ENCODE data around the gene MNAT1.

MNAT1 gene

DNA sequence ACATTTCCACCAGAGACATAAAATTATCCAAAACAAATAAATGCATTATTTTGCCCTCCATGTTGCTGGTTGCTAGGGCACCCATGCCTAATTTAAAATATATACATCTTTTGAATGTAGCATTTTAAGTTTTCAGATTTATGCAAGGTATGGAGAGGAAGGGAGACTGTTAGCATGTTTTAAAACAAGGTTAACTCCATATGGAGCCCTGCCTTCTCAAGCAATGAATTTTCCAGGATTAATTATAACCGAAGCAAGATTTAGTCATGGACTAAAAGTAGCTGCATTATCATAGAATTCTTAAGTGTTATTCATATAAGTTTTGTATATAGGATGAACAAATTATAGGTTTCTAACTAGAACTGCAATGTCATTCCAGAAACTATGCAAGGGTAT is 209.1 kb downstream of the MNAT1 start:
- Histone ChIP-seq H3K36me3 (ENCODE audit: control insufficient read depth, insufficient read depth, low read length) (no peaks in the 10 kb centered on the region), H3K4me3 (replicated peaks; ENCODE audit: low read depth, low read length) (no peak overlapping the region), H3K27me3 (replicated peaks; ENCODE audit: control insufficient read depth, insufficient read depth, low read length) (no peaks in the 10 kb centered on the region)
- DNase-seq (ENCODE audit: extremely low read depth, insufficient read length): no peak
- no peak for TF ChIP-seq CTCF (IDR thresholded peaks at IDR 0.05; ENCODE audit: insufficient read depth, low read length, poor library complexity, severe bottlenecking)

DNA sequence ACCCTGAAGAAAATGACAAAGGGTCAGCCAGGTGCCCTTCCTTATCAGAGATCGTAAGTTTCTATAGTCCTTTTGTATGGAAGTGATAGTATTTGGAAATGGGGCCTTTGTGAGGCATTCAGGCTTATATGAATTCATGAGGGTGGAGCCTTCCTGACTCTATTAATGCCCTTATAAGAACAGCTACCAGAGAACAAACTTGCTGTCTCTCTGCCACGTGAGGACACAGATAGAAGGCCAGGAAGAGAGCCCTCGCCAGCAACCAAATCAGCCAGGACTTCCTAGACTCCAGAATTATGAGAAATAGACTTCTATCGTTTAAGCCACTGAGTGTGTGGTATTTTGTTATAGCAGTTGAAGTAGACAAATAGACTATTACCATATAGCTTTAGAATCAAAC is 209.6 kb downstream of the MNAT1 start:
- Histone ChIP-seq H3K27me3 (replicated peaks; ENCODE audit: control insufficient read depth, insufficient read depth, low read length) (no peaks in the 10 kb centered on the region), H3K36me3 (ENCODE audit: control insufficient read depth, insufficient read depth, low read length) (no peaks in the 10 kb centered on the region), H3K4me3 (replicated peaks; ENCODE audit: low read depth, low read length) (no peak overlapping the region)
- no peak for TF ChIP-seq CTCF (IDR thresholded peaks at IDR 0.05; ENCODE audit: insufficient read depth, low read length, poor library complexity, severe bottlenecking)
- DNase-seq (ENCODE audit: extremely low read depth, insufficient read length): no peak

GRCh38 chr14:60945984-60946383 is 211.4 kb downstream of the MNAT1 start:
- DNase-seq (ENCODE audit: extremely low read depth, insufficient read length): no peak
- Histone ChIP-seq H3K27me3 (replicated peaks; ENCODE audit: control insufficient read depth, insufficient read depth, low read length) (no peaks in the 10 kb centered on the region), H3K4me3 (replicated peaks; ENCODE audit: low read depth, low read length) (no peak overlapping the region), H3K36me3 (ENCODE audit: control insufficient read depth, insufficient read depth, low read length) (no peaks in the 10 kb centered on the region)
- no peak for TF ChIP-seq CTCF (IDR thresholded peaks at IDR 0.05; ENCODE audit: insufficient read depth, low read length, poor library complexity, severe bottlenecking)

- DNase-seq (ENCODE audit: extremely low read depth, insufficient read length): no peak
- Histone ChIP-seq H3K27me3 (replicated peaks; ENCODE audit: control insufficient read depth, insufficient read depth, low read length) (no peaks in the 10 kb centered on the region), H3K36me3 (ENCODE audit: control insufficient read depth, insufficient read depth, low read length) (no peaks in the 10 kb centered on the region), H3K4me3 (replicated peaks; ENCODE audit: low read depth, low read length) (no peak overlapping the region)
- TF ChIP-seq CTCF (IDR thresholded peaks at IDR 0.05; ENCODE audit: insufficient read depth, low read length, poor library complexity, severe bottlenecking): no peak
These were observed 212.2 kb downstream of the MNAT1 start for GRCh38 chr14:60946773-60947172.

DNA sequence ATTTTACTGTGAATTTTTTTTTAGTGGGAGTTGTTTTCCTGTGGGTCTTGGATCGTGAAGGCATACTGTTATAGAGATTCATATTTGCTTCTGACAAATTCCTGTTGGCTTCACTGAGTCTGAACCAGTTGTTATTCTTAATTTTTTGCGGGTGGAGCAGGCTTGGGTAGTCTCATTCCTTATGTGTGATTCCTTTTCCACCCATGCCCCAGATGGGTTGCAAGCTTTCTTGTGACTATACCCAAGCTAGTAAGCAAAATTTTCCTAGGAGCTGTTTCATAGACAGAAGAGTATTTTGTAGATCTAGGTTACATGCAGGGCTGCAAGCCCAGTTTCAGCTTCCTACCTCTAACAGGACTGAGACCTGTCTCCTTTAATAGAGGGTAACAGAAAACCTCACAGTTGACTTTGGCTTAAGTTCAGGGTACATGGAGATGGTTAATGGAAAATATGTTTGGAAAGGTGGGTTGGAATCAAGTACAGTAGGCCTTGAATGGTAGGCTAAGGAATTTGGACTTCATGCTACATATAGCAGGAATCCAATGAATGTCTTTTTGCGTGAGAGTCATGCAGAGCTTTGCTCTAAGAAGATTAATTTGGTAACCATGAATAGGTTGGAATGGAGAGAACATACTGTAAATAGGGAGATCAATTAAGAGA is 217.3 kb downstream of the MNAT1 start:
- no peak for DNase-seq (ENCODE audit: extremely low read depth, insufficient read length)
- TF ChIP-seq CTCF (IDR thresholded peaks at IDR 0.05; ENCODE audit: insufficient read depth, low read length, poor library complexity, severe bottlenecking): no peak
- H3K4me3 ChIP-seq (replicated peaks; ENCODE audit: low read depth, low read length): no peak overlapping the region
- H3K36me3 ChIP-seq (ENCODE audit: control insufficient read depth, insufficient read depth, low read length): no peaks in the 10 kb centered on the region
- H3K27me3 ChIP-seq (replicated peaks; ENCODE audit: control insufficient read depth, insufficient read depth, low read length): no peaks in the 10 kb centered on the region

GRCh38 chr14:60956202-60956601 is 221.6 kb downstream of the MNAT1 start:
- DNase-seq (ENCODE audit: extremely low read depth, insufficient read length): no peak
- H3K4me3 ChIP-seq (replicated peaks; ENCODE audit: low read depth, low read length): no peak overlapping the region
- H3K27me3 ChIP-seq (replicated peaks; ENCODE audit: control insufficient read depth, insufficient read depth, low read length): no peaks in the 10 kb centered on the region
- H3K36me3 ChIP-seq (ENCODE audit: control insufficient read depth, insufficient read depth, low read length): no peaks in the 10 kb centered on the region
- TF ChIP-seq CTCF (IDR thresholded peaks at IDR 0.05; ENCODE audit: insufficient read depth, low read length, poor library complexity, severe bottlenecking): no peak
